ENCODE data around the gene WDFY2.

DNA sequence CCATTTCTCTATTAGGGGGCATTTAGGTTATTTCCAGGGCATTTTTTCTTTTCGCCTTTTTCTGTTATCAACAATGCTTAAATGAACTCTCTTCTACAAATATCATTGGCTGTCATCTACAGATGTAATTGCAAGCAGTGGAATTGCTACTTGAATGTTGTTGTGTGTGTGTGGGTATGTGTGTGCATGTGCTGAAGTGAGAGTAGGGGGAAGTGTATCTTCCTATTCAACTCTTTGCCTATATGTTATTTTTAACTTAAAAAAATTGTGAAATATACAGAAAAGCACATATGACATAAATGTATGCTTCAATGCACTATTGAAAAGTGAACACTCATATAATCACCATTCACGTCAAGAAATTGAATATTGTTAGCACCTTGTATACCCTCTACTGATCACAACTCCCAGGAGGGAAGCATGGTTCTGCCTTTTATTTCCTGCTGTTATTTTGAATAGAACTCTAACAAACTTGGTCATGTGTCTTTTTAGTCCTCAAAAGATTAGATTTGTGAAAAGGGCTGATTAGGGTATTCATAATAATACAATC, 24.7 kb downstream of the WDFY2 start:
- TF ChIP-seq, protein P1, sequence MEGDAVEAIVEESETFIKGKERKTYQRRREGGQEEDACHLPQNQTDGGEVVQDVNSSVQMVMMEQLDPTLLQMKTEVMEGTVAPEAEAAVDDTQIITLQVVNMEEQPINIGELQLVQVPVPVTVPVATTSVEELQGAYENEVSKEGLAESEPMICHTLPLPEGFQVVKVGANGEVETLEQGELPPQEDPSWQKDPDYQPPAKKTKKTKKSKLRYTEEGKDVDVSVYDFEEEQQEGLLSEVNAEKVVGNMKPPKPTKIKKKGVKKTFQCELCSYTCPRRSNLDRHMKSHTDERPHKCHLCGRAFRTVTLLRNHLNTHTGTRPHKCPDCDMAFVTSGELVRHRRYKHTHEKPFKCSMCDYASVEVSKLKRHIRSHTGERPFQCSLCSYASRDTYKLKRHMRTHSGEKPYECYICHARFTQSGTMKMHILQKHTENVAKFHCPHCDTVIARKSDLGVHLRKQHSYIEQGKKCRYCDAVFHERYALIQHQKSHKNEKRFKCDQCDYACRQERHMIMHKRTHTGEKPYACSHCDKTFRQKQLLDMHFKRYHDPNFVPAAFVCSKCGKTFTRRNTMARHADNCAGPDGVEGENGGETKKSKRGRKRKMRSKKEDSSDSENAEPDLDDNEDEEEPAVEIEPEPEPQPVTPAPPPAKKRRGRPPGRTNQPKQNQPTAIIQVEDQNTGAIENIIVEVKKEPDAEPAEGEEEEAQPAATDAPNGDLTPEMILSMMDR (IDR thresholded peaks at IDR 0.05): no peak
- TF ChIP-seq POLR2A (IDR thresholded peaks at IDR 0.05): no peak
